T-cell (primary cell): Measurements from ENCODE around the gene TMUB1. TPM values are rescaled to one million over a fixed set of nuclear protein-coding genes. Genes with fewer than 3 reads are reported as not detected.
"Not testable (repeated sequence)": the region's sequence is repeated elsewhere in the genome, so short reads cannot be mapped to it uniquely, and the experiment has no call there.

Experiments
- ATAC-seq, 4 experiments: fragments of 200-7000 bp in 3 of 4; fragments of 150-1000 bp in 1 of 4; cut with Tn5 transposase; replicated peaks in 1 of 4; 1 replicate in 3 of 4; 2 replicates in 1 of 4; pipeline ENCODE4 v1.10.0; 2021; ENCODE audit warnings: moderate library complexity in 3 of 4, mild to moderate bottlenecking in 2 of 4, moderate number of reproducible peaks in 1 of 4
- CTCF ChIA-PET, 2 donors: fragments of 300-600 bp; sonication (Branson Sonifier 250); formaldehyde crosslinking; loops; one replicate each; lab custom pipeline; 2022; ENCODE audit warnings: antibody characterized with exemption in 2 of 2; lab: Charles Lee
- POLR2A ChIA-PET, 2 donors: fragments of 300-600 bp; sonication (Branson Sonifier 250); formaldehyde crosslinking; loops; one replicate each; lab custom pipeline; 2022; ENCODE audit warnings: antibody characterized with exemption in 2 of 2; lab: Charles Lee
- DNase-seq, 35 experiments: peaks; one replicate each; pipeline versions ENCODE4 v3.0.0 to v3.0.0-alpha.2; 2013 to 2023
- H3K27ac ChIP-seq: one replicate; pipeline ENCODE4 v1.5.1; 2013; ENCODE audit warnings: low read length
- H3K27me3 ChIP-seq, 2 experiments: replicated peaks in 1 of 2; 1 replicate in 1 of 2; 2 replicates in 1 of 2; pipeline versions ENCODE4 v1.6.1 to v1.7.0; 2013; ENCODE audit warnings: low read length in 1 of 2, mixed read lengths in 1 of 2; ENCODE audit not compliant: control insufficient read depth in 2 of 2, insufficient read depth in 2 of 2; ENCODE audit errors: extremely low read depth in 1 of 2
- H3K36me3 ChIP-seq, 2 donors: 1 replicate in 1 of 2; 2 replicates in 1 of 2; pipeline versions ENCODE4 v1.6.1 to v1.7.0; 2013; ENCODE audit warnings: low read length in 1 of 2; ENCODE audit not compliant: control insufficient read depth in 2 of 2, insufficient read depth in 1 of 2; ENCODE audit errors: extremely low read depth in 1 of 2
- H3K4me1 ChIP-seq, 2 experiments: 1 replicate in 1 of 2; 2 replicates in 1 of 2; pipeline versions ENCODE4 v1.6.1 to v1.7.0; 2013; ENCODE audit warnings: low read length in 2 of 2, mixed read lengths in 1 of 2; ENCODE audit not compliant: insufficient read depth in 2 of 2, control insufficient read depth in 1 of 2; ENCODE audit errors: extremely low read depth in 1 of 2
- H3K4me3 ChIP-seq, 2 donors: 1 replicate in 1 of 2; 2 replicates in 1 of 2; pipeline versions ENCODE4 v1.5.1 to v1.7.0; 2013; ENCODE audit warnings: mild to moderate bottlenecking in 2 of 2, low read length in 1 of 2, moderate library complexity in 1 of 2; ENCODE audit not compliant: control insufficient read depth in 1 of 2; ENCODE audit errors: extremely low read depth in 1 of 2
- H3K9me3 ChIP-seq: 2 replicates; pipeline ENCODE4 v1.7.0; 2013
- H3K27ac Mint-ChIP-seq, 2 donors: one replicate each; pipeline ENCODE4 v1.8.0; 2020 to 2021; ENCODE audit warnings: mild to moderate bottlenecking in 2 of 2, mixed read lengths in 2 of 2
- H3K27me3 Mint-ChIP-seq, 2 donors: one replicate each; pipeline ENCODE4 v1.8.0; 2021 to 2022; ENCODE audit warnings: mixed read lengths in 2 of 2
- H3K36me3 Mint-ChIP-seq: one replicate; pipeline ENCODE4 v1.8.0; 2021; ENCODE audit warnings: mixed read lengths
- H3K4me1 Mint-ChIP-seq, 3 donors: one replicate each; pipeline ENCODE4 v1.8.0; 2020 to 2022; ENCODE audit warnings: mixed read lengths in 3 of 3, mild to moderate bottlenecking in 1 of 3
- H3K4me3 Mint-ChIP-seq, 3 donors: one replicate each; pipeline ENCODE4 v1.8.0; 2020 to 2022; ENCODE audit warnings: mild to moderate bottlenecking in 3 of 3, mixed read lengths in 3 of 3, moderate library complexity in 3 of 3
- H3K9me3 Mint-ChIP-seq, 3 donors: one replicate each; pipeline ENCODE4 v1.8.0; 2020 to 2022; ENCODE audit warnings: mixed read lengths in 3 of 3
- WGBS: methylation state at CpG from one replicate; pipeline ENCODE4 v1.1.5; 2013; ENCODE audit warnings: missing lambda C conversion rate; ENCODE audit not compliant: insufficient coverage; 5-methylcytosine and 5-hydroxymethylcytosine counted together
- total RNA-seq, 35 experiments: library from RNA in 6 of 35; stranded (reverse) in 6 of 35; fragments of 120-200 nt in 1 of 35; gene quantifications; one replicate each; pipeline versions ENCODE4 v1.2.1 to v1.2.4 and lab custom pipeline; 2013 to 2026

TMUB1 gene
- total RNA-seq, 5 donors from 2014 or later (not counting 1 experiment from before 2014, with no cell fraction given), result 44.0 to 67.0 (median 56.5) TPM

DNA sequence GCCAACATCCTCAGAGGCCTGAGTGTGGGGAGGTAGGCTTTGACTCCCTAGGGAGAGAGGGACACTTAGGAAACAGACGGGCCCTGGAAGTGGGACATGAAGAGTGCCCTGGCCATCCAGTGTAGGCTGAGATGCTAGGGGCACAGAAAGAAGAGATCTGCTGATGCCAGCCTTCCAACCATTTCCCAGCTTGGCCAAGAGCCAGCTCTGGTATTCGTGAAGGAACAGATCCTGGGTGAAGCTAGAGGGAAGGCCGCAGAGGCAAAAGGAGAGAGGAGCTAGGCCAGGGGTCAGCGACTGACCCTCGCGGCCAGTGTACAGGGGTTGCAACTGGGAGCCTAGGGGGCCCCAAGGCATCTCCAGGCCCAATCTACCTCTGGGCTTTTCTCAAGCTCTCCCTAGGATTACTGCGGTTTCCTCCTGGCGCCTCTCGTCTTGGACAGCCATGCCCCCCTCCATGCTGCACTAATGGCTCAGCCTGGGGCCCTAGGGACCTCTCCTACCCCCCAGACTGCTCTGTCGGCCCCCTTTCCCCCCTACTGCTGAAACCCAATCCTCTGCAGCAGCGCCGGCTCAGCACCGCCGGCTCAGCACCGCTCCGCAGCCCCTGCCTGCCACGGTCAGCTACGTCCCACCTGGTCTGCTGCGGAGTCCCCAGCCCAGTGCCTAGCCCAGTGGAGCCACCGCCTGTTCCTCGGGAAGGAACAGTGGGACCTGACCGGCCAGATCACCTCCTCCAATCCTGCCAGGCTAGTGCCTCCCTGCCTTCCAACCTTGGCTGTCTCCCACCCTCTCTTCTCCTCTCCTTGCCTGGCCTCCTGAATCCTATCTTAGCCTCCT lies 35.1 kb downstream of the TMUB1 start, which contains the start of gene ASIC3:
Gene ASIC3, plus strand, starts transcription at position 556 of the 840 bp plus-strand sequence. CDS start 355 bp downstream, outside the sequence.
- H3K9me3 Mint-ChIP-seq, result no peaks in the 10 kb centered on the region
- ChIA-PET POLR2A (no interaction called here), CTCF (no interaction called here)
- Histone ChIP-seq H3K9me3 (no peaks in the 10 kb centered on the region), H3K4me1 (peaks cover 0 to 19% of the 10 kb centered on the region in 2 experiments), H3K27ac (no peak within 1 kb of the TSS), H3K4me3 (no peak within 1 kb of the TSS), H3K36me3 (peaks cover 0 to 8% of the 10 kb centered on the region in 2 donors), H3K27me3 (peaks cover 0 to 19% of the 10 kb centered on the region in 2 experiments)
- DNase-seq (no peak), ATAC-seq (no peak)
- peaks cover 0 to 4% of the 10 kb centered on the region in 2 donors for H3K27me3 Mint-ChIP-seq
- 93% methylated on average over 22 of the region's 22 CpGs for WGBS
- H3K4me1 Mint-ChIP-seq, result peaks cover 8 to 12% (median 9%) of the 10 kb centered on the region in 3 donors
- no peak within 1 kb of the TSS for H3K27ac Mint-ChIP-seq
- no peak within 1 kb of the TSS for H3K4me3 Mint-ChIP-seq
- peaks cover 9% of the 10 kb centered on the region for H3K36me3 Mint-ChIP-seq

DNA sequence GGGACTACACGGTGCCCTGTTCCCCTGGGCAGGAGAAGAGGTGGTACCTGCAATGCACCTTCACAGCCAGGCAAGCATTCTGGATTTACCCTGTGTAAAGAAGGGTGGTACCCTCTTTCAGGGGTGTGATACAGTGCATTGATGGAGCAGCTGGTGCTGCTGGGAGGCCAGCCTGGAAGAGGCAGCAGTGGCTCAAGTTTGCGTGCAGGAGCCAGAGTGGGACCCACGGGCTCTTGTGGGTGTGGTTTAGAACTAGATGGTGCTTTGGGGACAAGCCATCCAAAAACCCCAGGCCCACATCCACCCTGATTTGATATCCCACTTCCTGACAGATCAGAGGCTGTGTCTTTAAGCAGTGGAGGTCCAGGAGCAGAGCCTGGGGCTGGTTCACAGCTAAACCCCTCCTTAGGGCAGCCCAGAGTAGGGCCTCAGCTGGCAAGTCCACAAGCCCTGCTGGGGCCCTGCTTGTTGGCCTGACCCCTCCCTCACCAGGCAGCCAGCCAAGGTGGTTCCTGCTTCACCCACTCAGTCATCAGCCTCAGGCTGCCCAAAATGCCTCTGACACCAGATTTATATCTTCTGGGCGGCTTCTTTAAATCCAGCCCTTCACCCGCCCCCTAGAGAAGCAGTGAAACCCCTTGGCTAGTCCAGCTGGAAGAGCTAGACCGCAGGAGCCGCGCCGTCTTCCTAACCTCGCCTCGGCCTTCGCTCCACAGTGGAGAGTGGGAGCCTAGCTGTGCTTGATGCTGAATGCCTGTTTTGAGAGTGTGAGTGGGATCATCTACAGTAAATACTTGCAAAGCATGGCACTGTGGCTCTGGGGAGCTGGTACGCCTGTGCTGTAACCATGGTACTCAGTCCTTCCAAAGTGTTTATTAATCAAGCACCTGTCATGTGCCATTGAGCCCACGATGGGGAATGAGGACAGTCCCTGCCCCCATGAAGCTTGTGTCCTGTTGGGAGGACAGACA lies 36.4 kb downstream of the TMUB1 start:
- ATAC-seq (no peak), DNase-seq (no peak)
- no peaks in the 10 kb centered on the region for H3K27me3 Mint-ChIP-seq
- H3K4me1 Mint-ChIP-seq, result peaks cover 0 to 4% (median 2%) of the 10 kb centered on the region in 3 donors
- Histone ChIP-seq H3K36me3 (peaks cover 2 to 15% of the 10 kb centered on the region in 2 donors), H3K27ac (no peak overlapping the region), H3K4me3 (no peak overlapping the region), H3K9me3 (no peaks in the 10 kb centered on the region), H3K27me3 (peaks cover 0 to 15% of the 10 kb centered on the region in 2 experiments), H3K4me1 (peaks cover 0 to 14% of the 10 kb centered on the region in 2 experiments)
- WGBS, result 83% methylated on average over 7 of the region's 14 CpGs
- no peaks in the 10 kb centered on the region for H3K9me3 Mint-ChIP-seq
- H3K4me3 Mint-ChIP-seq, result no peak overlapping the region
- ChIA-PET POLR2A (interaction anchor here in 1 of 2 donors (0.6 kb wide), 1 partner anchor 48 kb away, joined by 3 read pairs; no protein-coding TSS in a partner anchor), CTCF (no interaction called here)
- no peak overlapping the region for H3K27ac Mint-ChIP-seq
- H3K36me3 Mint-ChIP-seq, result peaks cover 7% of the 10 kb centered on the region

- Histone ChIP-seq H3K27me3 (peaks cover 0 to 10% of the 10 kb centered on the region in 2 experiments), H3K27ac (no peak overlapping the region), H3K4me3 (no peak overlapping the region), H3K9me3 (no peaks in the 10 kb centered on the region), H3K36me3 (peaks cover 8 to 19% of the 10 kb centered on the region in 2 donors), H3K4me1 (peaks cover 0 to 4% of the 10 kb centered on the region in 2 experiments)
- H3K4me3 Mint-ChIP-seq, result no peak overlapping the region
- ATAC-seq (no peak), DNase-seq (no peak)
- ChIA-PET POLR2A (no interaction called here), CTCF (no interaction called here)
- no peaks in the 10 kb centered on the region for H3K27me3 Mint-ChIP-seq
- H3K4me1 Mint-ChIP-seq, result peaks cover 0 to 2% (median 0%) of the 10 kb centered on the region in 3 donors
- H3K27ac Mint-ChIP-seq, result no peak overlapping the region
- no peaks in the 10 kb centered on the region for H3K9me3 Mint-ChIP-seq
- 68% methylated on average over 4 of the region's 9 CpGs for WGBS
- peaks cover 13% of the 10 kb centered on the region for H3K36me3 Mint-ChIP-seq
Measured at GRCh38 chr7:151045967-151046366, 37.3 kb downstream of the TMUB1 start.

- no peak overlapping the region for H3K4me3 ChIP-seq
- POLR2A ChIA-PET, result no interaction called here
- Mint-ChIP-seq H3K27me3 (no peaks in the 10 kb centered on the region), H3K36me3 (peaks cover 13% of the 10 kb centered on the region), H3K9me3 (no peaks in the 10 kb centered on the region), H3K4me3 (no peak overlapping the region), H3K27ac (no peak overlapping the region), H3K4me1 (peaks cover 0 to under 1% (median 0%) of the 10 kb centered on the region in 3 donors)
- H3K27ac ChIP-seq, result no peak overlapping the region
- no peaks in the 10 kb centered on the region for H3K4me1 ChIP-seq
- ATAC-seq (no peak), DNase-seq (no peak)
- H3K27me3 ChIP-seq, result peaks cover 0 to 4% of the 10 kb centered on the region in 2 experiments
- peaks cover 11 to 19% of the 10 kb centered on the region in 2 donors for H3K36me3 ChIP-seq
- WGBS, result 92% methylated on average over 8 of the region's 11 CpGs
- no peaks in the 10 kb centered on the region for H3K9me3 ChIP-seq
- CTCF ChIA-PET, result no interaction called here
Measured at GRCh38 chr7:151045262-151045661, 38.0 kb downstream of the TMUB1 start.

DNA sequence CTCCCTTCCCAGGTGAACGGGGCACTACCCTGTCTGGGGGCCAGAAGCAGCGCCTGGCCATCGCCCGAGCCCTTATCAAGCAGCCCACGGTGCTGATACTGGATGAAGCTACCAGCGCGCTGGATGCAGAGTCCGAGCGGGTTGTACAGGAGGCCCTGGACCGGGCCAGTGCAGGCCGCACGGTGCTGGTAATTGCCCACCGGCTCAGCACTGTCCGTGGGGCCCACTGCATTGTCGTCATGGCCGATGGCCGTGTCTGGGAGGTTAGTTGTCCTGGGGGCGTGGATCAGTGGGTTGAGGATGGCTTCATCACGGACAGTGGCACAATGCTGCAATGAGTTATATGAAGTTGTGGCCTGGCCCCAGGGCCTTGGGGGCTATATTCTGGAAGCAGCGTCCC lies 39.3 kb downstream of the TMUB1 start:
- no peak overlapping the region for H3K4me3 Mint-ChIP-seq
- POLR2A ChIA-PET, result interaction anchor here in 1 of 2 donors (0.6 kb wide), 1 partner anchor 689 kb away, joined by 8 read pairs; no protein-coding TSS in a partner anchor
- ATAC-seq (no peak), DNase-seq (no peak)
- Histone ChIP-seq H3K4me3 (no peak overlapping the region), H3K4me1 (peaks cover 0 to 7% of the 10 kb centered on the region in 2 experiments), H3K36me3 (peaks cover 11 to 19% of the 10 kb centered on the region in 2 donors), H3K9me3 (no peaks in the 10 kb centered on the region), H3K27ac (no peak overlapping the region), H3K27me3 (no peaks in the 10 kb centered on the region)
- H3K27ac Mint-ChIP-seq, result no peak overlapping the region
- CTCF ChIA-PET, result no interaction called here
- H3K9me3 Mint-ChIP-seq, result no peaks in the 10 kb centered on the region
- WGBS, result 97% methylated on average over 18 of the region's 20 CpGs
- peaks cover 0 to 9% (median 9%) of the 10 kb centered on the region in 3 donors for H3K4me1 Mint-ChIP-seq
- peaks cover 13% of the 10 kb centered on the region for H3K36me3 Mint-ChIP-seq
- H3K27me3 Mint-ChIP-seq, result no peaks in the 10 kb centered on the region

DNA sequence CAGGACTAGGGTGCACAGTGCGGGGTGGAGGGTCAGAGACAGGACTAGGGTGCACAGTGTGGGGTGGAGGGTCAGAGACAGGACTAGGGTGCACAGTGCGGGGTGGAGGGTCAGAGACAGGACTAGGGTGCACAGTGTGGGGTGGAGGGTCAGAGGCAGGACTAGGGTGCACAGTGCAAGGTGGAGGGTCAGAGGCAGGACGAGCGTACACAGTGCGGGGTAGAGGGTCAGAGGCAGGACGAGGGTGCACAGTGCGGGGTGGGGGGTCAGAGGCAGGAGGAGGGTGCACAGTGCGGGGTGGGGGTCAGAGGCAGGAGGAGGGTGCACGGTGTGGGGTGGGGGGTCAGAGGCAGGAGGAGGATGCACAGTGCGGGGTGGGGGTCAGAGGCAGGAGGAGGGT lies 39.8 kb downstream of the TMUB1 start:
- H3K4me3 ChIP-seq, H3K27ac ChIP-seq, H3K9me3 Mint-ChIP-seq, DNase-seq, ATAC-seq, POLR2A ChIA-PET, H3K4me3 Mint-ChIP-seq, H3K27me3 Mint-ChIP-seq, H3K27me3 ChIP-seq, CTCF ChIA-PET, H3K27ac Mint-ChIP-seq, H3K9me3 ChIP-seq: not testable (repeated sequence)
- Histone ChIP-seq H3K36me3 (peaks cover 11 to 19% of the 10 kb centered on the region in 2 donors), H3K4me1 (peaks cover 0 to 10% of the 10 kb centered on the region in 2 experiments)
- 96% methylated on average over 5 of the region's 10 CpGs for WGBS
- Mint-ChIP-seq H3K36me3 (peaks cover 13% of the 10 kb centered on the region), H3K4me1 (peaks cover 0 to 12% (median 9%) of the 10 kb centered on the region in 3 donors)
